HG02571 (cell line): Measurements from ENCODE around the gene TRIM44.
"Not testable (repeated sequence)": the region's sequence is repeated elsewhere in the genome, so short reads cannot be mapped to it uniquely, and the experiment has no call there.

Experiments used
- ATAC-seq: cut with Tn5 transposase; IDR thresholded peaks from one replicate; pipeline ENCODE4 v1.9.1; 2021; ENCODE audit warnings: mild to moderate bottlenecking, moderate library complexity; ENCODE audit not compliant: unreplicated experiment

TRIM44 gene

GRCh38 chr11:35714882-35715627 is 52.5 kb downstream of the TRIM44 start:
- ATAC-seq = peak; percentile 89

DNA sequence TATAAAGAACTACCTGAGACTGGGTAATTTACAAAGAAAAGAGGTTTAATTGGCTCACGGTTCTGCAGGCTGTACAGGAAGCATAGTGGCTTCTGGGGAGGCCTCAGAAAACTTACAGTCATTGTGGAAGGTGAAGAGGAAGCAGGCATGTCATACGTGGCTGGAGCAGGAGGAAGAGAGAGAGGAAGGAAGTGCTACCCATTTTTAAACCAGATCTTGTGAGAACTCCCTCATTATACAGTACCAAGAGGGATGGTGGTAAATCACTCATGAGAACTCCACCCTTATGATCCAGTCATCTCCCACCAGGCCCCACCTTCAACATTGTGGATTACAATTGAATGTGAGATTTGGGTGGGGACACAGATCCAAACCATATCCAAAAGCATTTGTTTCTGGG is 53.1 kb downstream of the TRIM44 start:
- not testable (repeated sequence) for ATAC-seq

- ATAC-seq = no peak
These were observed 54.5 kb downstream of the TRIM44 start for GRCh38 chr11:35717043-35717442.

GRCh38 chr11:35717520-35717919 is 54.9 kb downstream of the TRIM44 start:
- ATAC-seq = no peak

DNA sequence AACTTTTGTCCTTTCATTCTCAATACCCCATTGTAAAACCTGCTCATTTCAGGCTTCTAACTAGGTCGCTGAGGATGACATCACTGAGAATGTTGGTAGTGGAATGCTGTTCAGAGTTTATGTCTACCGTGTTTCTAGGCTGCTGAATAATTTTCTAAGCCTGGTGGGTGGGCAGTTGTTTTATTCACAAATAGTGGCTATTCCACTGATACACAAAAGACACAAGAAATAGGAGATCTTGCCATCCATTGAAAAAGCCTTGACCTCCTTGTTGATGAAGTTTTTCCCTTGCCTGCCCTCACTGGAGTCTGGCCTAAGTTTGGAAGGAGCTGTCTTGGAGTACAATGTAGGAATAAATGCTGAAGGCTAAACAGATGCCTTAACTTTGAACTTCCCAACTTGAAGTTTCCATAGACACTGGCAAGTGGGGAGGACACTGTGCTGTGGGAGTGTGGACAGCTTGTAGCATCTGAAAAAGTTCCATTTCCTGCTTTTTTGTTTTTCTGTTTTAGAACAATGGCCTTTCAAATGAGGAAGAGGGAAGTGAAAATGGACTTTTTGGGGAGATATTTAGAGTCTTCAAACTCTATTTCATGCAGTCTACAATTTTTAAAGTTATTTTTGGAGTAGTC is 59.2 kb downstream of the TRIM44 start:
- no peak for ATAC-seq

GRCh38 chr11:35722641-35723040 is 60.1 kb downstream of the TRIM44 start:
- no peak for ATAC-seq

DNA sequence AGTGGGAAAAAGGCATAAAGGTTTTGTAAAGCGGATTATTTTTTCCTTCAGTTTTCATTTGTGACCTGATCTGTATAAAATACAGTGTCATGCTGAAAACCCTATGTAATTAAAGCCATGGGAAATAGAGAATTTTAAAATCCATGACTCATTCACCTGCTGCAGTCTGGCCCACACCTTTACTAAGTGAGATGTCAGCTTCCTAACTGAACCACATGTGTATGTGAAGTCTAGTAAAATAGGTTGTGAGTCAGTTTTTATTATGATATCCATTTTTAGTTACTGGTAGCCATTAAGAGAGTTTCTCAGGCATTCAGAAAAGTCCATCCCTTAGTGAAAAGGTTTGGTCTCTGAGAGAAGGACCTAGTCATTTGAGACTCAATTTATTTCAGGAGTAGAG is 60.9 kb downstream of the TRIM44 start:
- ATAC-seq = no peak

GRCh38 chr11:35723913-35724312 is 61.3 kb downstream of the TRIM44 start:
- no peak for ATAC-seq

DNA sequence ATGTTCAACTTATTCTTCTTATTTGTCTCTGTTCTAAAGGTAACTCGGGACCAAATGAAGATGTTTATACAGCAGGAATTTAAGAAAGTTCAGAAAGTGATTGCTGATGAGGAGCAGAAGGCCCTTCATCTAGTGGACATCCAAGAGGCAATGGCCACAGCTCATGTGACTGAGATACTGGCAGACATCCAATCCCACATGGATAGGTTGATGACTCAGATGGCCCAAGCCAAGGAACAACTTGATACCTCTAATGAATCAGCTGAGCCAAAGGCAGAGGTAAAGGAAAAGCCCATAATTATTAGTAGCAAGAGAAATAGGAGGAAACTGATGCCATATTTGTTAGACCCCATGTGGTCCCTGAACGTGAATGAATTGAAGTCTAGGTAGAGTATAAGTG is 63.3 kb downstream of the TRIM44 start:
- ATAC-seq = no peak

- no peak for ATAC-seq
These were observed 64.6 kb downstream of the TRIM44 start for GRCh38 chr11:35727140-35727539.

- no peak for ATAC-seq
These were observed 67.7 kb downstream of the TRIM44 start for GRCh38 chr11:35730254-35730653.

GRCh38 chr11:35734669-35735410 is 72.3 kb downstream of the TRIM44 start:
- no peak for ATAC-seq

DNA sequence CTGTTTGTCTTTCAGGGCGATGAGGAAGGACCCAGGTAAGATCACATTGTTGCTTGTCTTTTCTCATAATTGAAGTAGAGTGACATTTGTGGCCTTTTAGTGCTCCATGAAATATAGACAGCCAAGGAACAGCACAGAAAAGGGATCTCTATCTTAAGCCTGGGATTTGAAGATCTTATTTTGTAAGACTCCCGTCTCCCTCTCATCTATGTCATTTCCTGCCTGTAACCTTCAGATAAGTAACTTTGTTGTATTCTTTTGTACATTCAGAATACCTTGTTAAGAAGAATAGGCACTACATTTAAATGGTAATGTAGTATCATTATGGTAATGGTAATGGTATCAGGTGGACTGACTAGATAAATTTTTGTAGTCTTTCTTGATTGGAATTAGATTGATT is 72.8 kb downstream of the TRIM44 start:
- ATAC-seq = no peak

GRCh38 chr11:35735903-35736302 is 73.3 kb downstream of the TRIM44 start:
- ATAC-seq = no peak

DNA sequence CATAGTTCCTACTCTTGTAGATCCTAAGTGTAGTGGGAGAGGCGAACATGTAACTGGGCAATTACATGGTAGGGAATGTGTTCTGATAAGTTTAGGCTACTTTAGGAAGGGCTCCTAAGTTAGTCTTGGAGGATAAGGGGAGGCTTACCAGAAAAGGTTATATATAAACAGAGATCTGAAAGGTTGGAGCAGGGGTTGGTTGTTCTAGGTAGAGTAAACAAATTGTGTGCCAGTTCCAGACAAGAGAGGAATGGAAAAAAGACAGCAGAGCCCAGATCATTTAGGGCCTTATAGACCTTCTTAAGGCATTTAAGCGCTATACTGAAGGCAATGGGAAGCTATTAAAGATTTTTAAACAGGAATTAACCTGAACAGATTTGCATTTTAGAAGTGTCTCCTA is 74.4 kb downstream of the TRIM44 start:
- no peak for ATAC-seq

GRCh38 chr11:35740061-35740799 is 77.7 kb downstream of the TRIM44 start:
- no peak for ATAC-seq

DNA sequence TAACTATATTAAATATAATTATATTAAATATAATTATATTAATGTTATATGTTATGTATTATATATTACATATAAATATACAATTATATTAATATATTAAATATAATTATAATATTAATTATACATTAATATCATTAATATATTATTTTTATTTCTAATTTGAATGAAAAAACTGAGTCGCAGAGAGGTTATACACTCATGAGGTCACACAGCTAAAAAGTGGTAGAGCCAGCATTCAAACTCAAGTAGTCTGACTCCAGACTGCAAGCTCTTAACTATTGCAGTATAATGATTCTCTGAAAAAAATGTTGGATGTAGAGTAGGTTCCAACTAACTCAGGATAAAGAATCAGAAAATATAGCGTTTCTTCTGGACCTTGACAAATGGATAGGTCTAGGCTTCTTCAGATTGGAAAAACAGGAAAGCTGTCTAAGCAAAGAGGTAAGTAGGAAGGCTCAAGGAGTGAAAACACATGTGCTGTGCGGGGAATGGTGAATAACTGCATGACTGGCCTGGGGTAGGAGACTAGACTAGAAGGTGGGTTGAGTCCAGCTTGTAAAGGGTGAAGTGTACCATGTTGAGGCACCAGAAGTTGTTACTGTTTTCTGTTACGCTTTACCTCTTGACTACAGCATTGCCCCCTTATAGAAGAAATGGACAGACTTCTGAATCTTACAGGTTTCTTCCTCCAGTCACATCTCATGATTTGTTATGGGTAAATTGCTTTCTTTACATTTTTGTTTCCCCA is 80.3 kb downstream of the TRIM44 start:
- no peak for ATAC-seq

DNA sequence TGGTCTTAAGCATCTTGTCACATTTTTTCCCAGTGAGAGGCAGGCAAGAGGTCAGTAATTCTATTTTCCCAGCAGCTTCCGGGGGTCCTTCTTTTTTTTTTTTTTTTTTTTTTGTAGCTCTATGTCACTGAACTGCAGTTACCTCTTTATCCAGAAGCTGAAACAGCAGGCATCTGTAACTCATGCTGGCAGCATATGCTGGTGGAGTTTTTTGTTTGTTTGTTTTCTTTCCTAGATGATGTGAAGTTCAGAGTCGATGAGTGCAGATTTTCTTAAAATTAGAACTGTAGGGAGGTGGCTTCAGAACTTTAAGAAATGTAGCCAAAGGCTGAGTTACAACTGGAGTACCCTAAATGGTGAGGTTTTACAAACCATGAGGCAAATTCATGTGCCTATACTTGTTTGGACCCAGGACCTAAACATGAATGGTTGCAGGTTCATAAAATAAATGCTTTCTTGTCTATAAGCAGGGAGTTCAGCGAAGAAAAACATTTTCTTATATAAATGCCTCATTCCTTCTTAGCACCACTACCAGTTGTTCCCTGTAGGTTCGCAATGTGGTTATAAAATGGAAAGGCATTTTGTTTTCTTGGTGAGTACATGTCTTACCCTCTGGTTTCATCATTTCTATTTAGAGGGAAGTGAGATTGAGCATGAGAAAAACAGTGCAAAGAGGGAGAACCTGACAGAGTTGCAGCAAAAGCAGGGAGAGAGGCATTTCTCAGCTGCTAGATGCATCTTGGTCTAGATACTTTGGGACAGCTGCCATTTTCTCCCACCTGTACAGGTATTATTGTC is 84.0 kb downstream of the TRIM44 start:
- ATAC-seq = no peak

DNA sequence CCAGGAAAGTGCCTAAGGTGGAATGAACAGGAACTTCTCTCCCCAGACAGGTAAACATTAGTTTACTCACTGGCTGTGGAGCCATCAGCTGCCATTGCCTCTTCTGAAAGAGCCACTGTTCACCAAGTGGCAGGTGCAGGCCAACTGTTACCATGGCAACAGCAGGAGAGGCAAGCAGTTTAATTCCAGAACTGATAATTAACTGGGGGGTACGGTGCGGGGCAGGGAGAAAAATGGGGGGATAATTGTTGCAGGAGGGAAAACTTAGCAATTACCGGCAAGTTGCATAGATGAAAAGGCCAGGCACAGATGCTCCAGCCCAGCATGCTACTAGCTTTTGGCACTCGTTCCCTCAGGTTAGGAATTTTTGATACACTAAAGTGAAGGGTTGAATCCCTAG is 85.1 kb downstream of the TRIM44 start:
- ATAC-seq = no peak

DNA sequence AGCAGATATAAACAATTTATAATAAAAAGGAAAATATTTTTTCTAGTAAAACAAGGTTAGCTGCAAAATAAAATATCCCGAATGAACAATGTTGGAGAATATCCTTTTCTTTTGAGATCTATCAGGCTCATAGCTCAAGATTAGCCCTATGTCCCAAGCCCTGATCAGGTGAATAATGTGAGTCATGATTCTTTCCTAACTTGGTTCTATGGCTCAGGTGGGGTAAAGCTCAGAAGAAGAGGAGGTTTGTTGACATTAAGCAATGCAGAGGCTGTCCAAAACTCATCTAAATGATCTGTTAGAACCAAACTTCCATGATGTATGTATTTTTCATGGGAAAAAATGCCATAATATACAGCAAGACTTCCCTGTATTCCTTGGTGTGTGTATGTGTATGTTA is 86.1 kb downstream of the TRIM44 start:
- ATAC-seq = no peak
